ENCODE data around the gene SGMS1.
"Not testable (repeated sequence)": the region's sequence is repeated elsewhere in the genome, so short reads cannot be mapped to it uniquely, and the experiment has no call there.

- TF ChIP-seq, protein P1, sequence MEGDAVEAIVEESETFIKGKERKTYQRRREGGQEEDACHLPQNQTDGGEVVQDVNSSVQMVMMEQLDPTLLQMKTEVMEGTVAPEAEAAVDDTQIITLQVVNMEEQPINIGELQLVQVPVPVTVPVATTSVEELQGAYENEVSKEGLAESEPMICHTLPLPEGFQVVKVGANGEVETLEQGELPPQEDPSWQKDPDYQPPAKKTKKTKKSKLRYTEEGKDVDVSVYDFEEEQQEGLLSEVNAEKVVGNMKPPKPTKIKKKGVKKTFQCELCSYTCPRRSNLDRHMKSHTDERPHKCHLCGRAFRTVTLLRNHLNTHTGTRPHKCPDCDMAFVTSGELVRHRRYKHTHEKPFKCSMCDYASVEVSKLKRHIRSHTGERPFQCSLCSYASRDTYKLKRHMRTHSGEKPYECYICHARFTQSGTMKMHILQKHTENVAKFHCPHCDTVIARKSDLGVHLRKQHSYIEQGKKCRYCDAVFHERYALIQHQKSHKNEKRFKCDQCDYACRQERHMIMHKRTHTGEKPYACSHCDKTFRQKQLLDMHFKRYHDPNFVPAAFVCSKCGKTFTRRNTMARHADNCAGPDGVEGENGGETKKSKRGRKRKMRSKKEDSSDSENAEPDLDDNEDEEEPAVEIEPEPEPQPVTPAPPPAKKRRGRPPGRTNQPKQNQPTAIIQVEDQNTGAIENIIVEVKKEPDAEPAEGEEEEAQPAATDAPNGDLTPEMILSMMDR (IDR thresholded peaks at IDR 0.05) = not testable (repeated sequence)
- not testable (repeated sequence) for TF ChIP-seq EZH2 (IDR thresholded peaks at IDR 0.05; ENCODE audit: borderline replicate concordance, insufficient read depth, low read depth, low read length, poor library complexity, severe bottlenecking)
These were observed 267.9 kb downstream of the SGMS1 start for GRCh38 chr10:50355693-50356480.
